Muscle of arm (tissue), 12 donors: ENCODE results near the gene SERPINB6. TPM values are rescaled to one million over a fixed set of nuclear protein-coding genes. Genes with fewer than 3 reads are reported as not detected.
A peak's percentile ranks its signal among the peaks of the same experiment; 100 is the strongest.
"Not testable (repeated sequence)": the region's sequence is repeated elsewhere in the genome, so short reads cannot be mapped to it uniquely, and the experiment has no call there.

Source experiments
- DNase-seq: peaks from one replicate; pipeline ENCODE4 v3.0.0-alpha.2; 2013
- polyA plus RNA-seq, 12 donors: library from polyadenylated mRNA; unstranded; fragments of 120-200 nt; gene quantifications; one replicate each; pipeline ENCODE4 v1.2.1, GENCODE V29; 2013; ENCODE audit not compliant: insufficient read length in 12 of 12

Gene SERPINB6
- polyA plus RNA-seq, 12 donors: 68.8 to 98.2 (median 78.3) TPM; not detected in 1

GRCh38 chr6:3003226-3003625 lies 31.9 kb upstream of the SERPINB6 start:
- not testable (repeated sequence) for DNase-seq

GRCh38 chr6:3001773-3002293 lies 30.5 kb upstream of the SERPINB6 start:
- no peak for DNase-seq

GRCh38 chr6:3001146-3001772 lies 29.9 kb upstream of the SERPINB6 start:
- no peak for DNase-seq

- DNase-seq: peak; percentile 80
These were observed 28.5 kb upstream of the SERPINB6 start, which contains the start of gene NQO2 for GRCh38 chr6:2999618-3000557. Gene NQO2, plus strand, starts transcription at chr6:2999894. Its CDS starts 6,659 bp downstream, at chr6:3006553.

- DNase-seq: no peak
These were observed 27.7 kb upstream of the SERPINB6 start for GRCh38 chr6:2998998-2999617.

GRCh38 chr6:2998249-2998997 lies 27.1 kb upstream of the SERPINB6 start:
- not testable (repeated sequence) for DNase-seq

GRCh38 chr6:2993755-2994317 lies 22.5 kb upstream of the SERPINB6 start:
- DNase-seq: no peak

GRCh38 chr6:2992330-2992979 lies 21.1 kb upstream of the SERPINB6 start:
- DNase-seq: no peak

- DNase-seq: no peak
These were observed 19.7 kb upstream of the SERPINB6 start for GRCh38 chr6:2990932-2991506.

- DNase-seq: peak; percentile 57
These were observed 19.0 kb upstream of the SERPINB6 start for GRCh38 chr6:2990248-2990931.

- peak; percentile 99 for DNase-seq
These were observed 18.2 kb upstream of the SERPINB6 start for GRCh38 chr6:2989332-2990247.

- DNase-seq: peak; percentile 89
These were observed 17.3 kb upstream of the SERPINB6 start for GRCh38 chr6:2988426-2989331.

GRCh38 chr6:2988094-2988425 lies 16.7 kb upstream of the SERPINB6 start:
- no peak for DNase-seq

- peak; percentile 87 for DNase-seq
These were observed 15.4 kb upstream of the SERPINB6 start for GRCh38 chr6:2986722-2987221.

GRCh38 chr6:2984738-2985406 lies 13.5 kb upstream of the SERPINB6 start:
- no peak for DNase-seq

- DNase-seq: no peak
These were observed 11.2 kb upstream of the SERPINB6 start for GRCh38 chr6:2982426-2983117.
